H1 (cell line): Measurements from ENCODE around the gene SLC13A3. TPM values are rescaled to one million over a fixed set of nuclear protein-coding genes. Genes with fewer than 3 reads are reported as not detected.

Experiments
- CTCF ChIA-PET: fragments of 300-600 bp; sonication (Branson Sonifier 250); formaldehyde crosslinking; loops from one replicate; lab custom pipeline; 2021; ENCODE audit not compliant: partially characterized antibody; lab: Charles Lee
- POLR2A ChIA-PET: fragments of 300-600 bp; sonication (Branson Sonifier 250); formaldehyde crosslinking; loops from one replicate; lab custom pipeline; 2021; ENCODE audit warnings: inconsistent platforms; ENCODE audit not compliant: partially characterized antibody; lab: Charles Lee
- DNase-seq, 2 experiments: peaks; one replicate each; pipeline versions ENCODE4 v3.0.0 to v3.0.0-alpha.2; 2010 to 2022; ENCODE audit warnings: low spot score in 2 of 2, low read depth in 1 of 2, mixed read lengths in 1 of 2
- FAIRE-seq: peaks from 2 replicates; lab custom pipeline; 2011; peaks lifted over from hg19 to GRCh38; lab: Jason Lieb, UNC
- H2AFZ ChIP-seq: 2 replicates; pipeline ENCODE4 v1.8.1; 2012; ENCODE audit warnings: low read length, inconsistent platforms
- H2AK5ac ChIP-seq: 2 replicates; pipeline ENCODE4 v1.6.1; 2013; ENCODE audit warnings: low read depth, low read length
- H2BK120ac ChIP-seq: replicated peaks from 2 replicates; pipeline ENCODE3; 2013; ENCODE audit warnings: low read depth, low read length, inconsistent platforms
- H2BK12ac ChIP-seq: 2 replicates; pipeline ENCODE4 v1.6.1; 2013; ENCODE audit warnings: low read depth, low read length
- H2BK15ac ChIP-seq: 2 replicates; pipeline ENCODE4 v1.6.1; 2013; ENCODE audit warnings: low read length
- H2BK20ac ChIP-seq: 2 replicates; pipeline ENCODE4 v1.6.1; 2013; ENCODE audit warnings: low read length
- H2BK5ac ChIP-seq: 2 replicates; pipeline ENCODE4 v1.6.1; 2013; ENCODE audit warnings: low read depth, low read length
- H3K14ac ChIP-seq: 2 replicates; pipeline ENCODE4 v1.6.1; 2013; ENCODE audit warnings: inconsistent platforms; ENCODE audit not compliant: insufficient read length
- H3K18ac ChIP-seq: 2 replicates; pipeline ENCODE4 v1.6.1; 2013; ENCODE audit warnings: low read length; ENCODE audit errors: extremely low read depth
- H3K23ac ChIP-seq: 2 replicates; pipeline ENCODE4 v1.6.1; 2013; ENCODE audit warnings: inconsistent platforms; ENCODE audit not compliant: insufficient read length
- H3K23me2 ChIP-seq: 2 replicates; pipeline ENCODE4 v1.6.1; 2013; ENCODE audit warnings: low read depth, low read length
- H3K27ac ChIP-seq: 2 replicates; pipeline ENCODE4 v1.6.1; 2011; ENCODE audit warnings: low read depth, low read length, inconsistent platforms
- H3K27me3 ChIP-seq, 4 experiments: replicated peaks in 1 of 4; 1 replicate in 1 of 4; 2 replicates in 3 of 4; pipeline versions ENCODE4 v1.6.1 to v1.8.1; 2011 to 2013; ENCODE audit warnings: low read length in 3 of 4, mild to moderate bottlenecking in 3 of 4, inconsistent platforms in 2 of 4, mixed read lengths in 2 of 4, moderate library complexity in 1 of 4; ENCODE audit not compliant: control insufficient read depth in 3 of 4, insufficient read depth in 3 of 4; ENCODE audit errors: extremely low read depth in 1 of 4
- H3K36me3 ChIP-seq, 4 experiments: 2 replicates each; pipeline versions ENCODE4 v1.6.1 to v1.8.1; 2011 to 2013; ENCODE audit warnings: mild to moderate bottlenecking in 4 of 4, low read length in 3 of 4, moderate library complexity in 2 of 4, control low read depth in 1 of 4, inconsistent platforms in 1 of 4; ENCODE audit not compliant: insufficient read depth in 4 of 4, control insufficient read depth in 2 of 4
- H3K4ac ChIP-seq: replicated peaks from 2 replicates; pipeline ENCODE3; 2013; ENCODE audit warnings: low read length, low read depth, mixed read lengths, inconsistent platforms; ENCODE audit not compliant: insufficient read length
- H3K4me1 ChIP-seq, 4 experiments: replicated peaks in 1 of 4; 1 replicate in 1 of 4; 2 replicates in 3 of 4; pipeline versions ENCODE4 v1.6.1 to v1.8.1; 2011 to 2013; ENCODE audit warnings: low read length in 3 of 4, inconsistent platforms in 2 of 4, mixed read lengths in 1 of 4; ENCODE audit not compliant: insufficient read depth in 4 of 4, control insufficient read depth in 3 of 4
- H3K4me2 ChIP-seq, 2 experiments: 2 replicates each; pipeline versions ENCODE4 v1.6.1 to v1.8.1; 2011 to 2013; ENCODE audit warnings: low read depth in 2 of 2, low read length in 2 of 2, control low read depth in 1 of 2, inconsistent platforms in 1 of 2, mild to moderate bottlenecking in 1 of 2; ENCODE audit not compliant: insufficient read depth in 1 of 2
- H3K4me3 ChIP-seq, 4 experiments: fragments of 200-600, 300-600 bp in 1 of 4; sonication (generic), shearing (Covaris generic), sonication (Bioruptor Twin) in 1 of 4; 2 replicates each; pipeline versions ENCODE4 v1.5.1 to v1.8.1; 2011 to 2016; ENCODE audit warnings: low read length in 4 of 4, low read depth in 3 of 4, control low read depth in 2 of 4, inconsistent platforms in 2 of 4, mild to moderate bottlenecking in 2 of 4, mixed read lengths in 1 of 4, moderate library complexity in 1 of 4; ENCODE audit not compliant: insufficient read depth in 2 of 4; ENCODE audit errors: extremely low read depth in 1 of 4
- H3K56ac ChIP-seq: replicated peaks from 2 replicates; pipeline ENCODE3; 2013; ENCODE audit warnings: low read depth, mild to moderate bottlenecking, mixed read lengths, low read length, inconsistent platforms; ENCODE audit not compliant: insufficient read length
- H3K79me1 ChIP-seq: 2 replicates; pipeline ENCODE4 v1.6.1; 2013; ENCODE audit warnings: low read depth, low read length, control low read depth
- H3K79me2 ChIP-seq, 2 experiments: 2 replicates each; pipeline versions ENCODE4 v1.6.1 to v1.8.1; 2012 to 2013; ENCODE audit warnings: low read length in 2 of 2, mild to moderate bottlenecking in 2 of 2, inconsistent platforms in 1 of 2; ENCODE audit not compliant: insufficient read depth in 2 of 2, control insufficient read depth in 1 of 2
- H3K9ac ChIP-seq, 4 experiments: replicated peaks in 1 of 4; 1 replicate in 1 of 4; 2 replicates in 3 of 4; pipeline versions ENCODE4 v1.6.1 to v1.8.1; 2011 to 2013; ENCODE audit warnings: low read depth in 3 of 4, low read length in 3 of 4, control low read depth in 2 of 4, mild to moderate bottlenecking in 2 of 4, moderate library complexity in 2 of 4, inconsistent platforms in 1 of 4; ENCODE audit errors: extremely low read depth in 1 of 4
- H3K9me3 ChIP-seq, 2 experiments: 2 replicates each; pipeline versions ENCODE4 v1.6.1 to v1.8.1; 2012 to 2013; ENCODE audit warnings: mild to moderate bottlenecking in 2 of 2, moderate library complexity in 2 of 2, control low read depth in 1 of 2, inconsistent platforms in 1 of 2, low read depth in 1 of 2, low read length in 1 of 2, mixed read lengths in 1 of 2; ENCODE audit not compliant: insufficient read depth in 2 of 2
- H4K20me1 ChIP-seq, 2 experiments: replicated peaks in 1 of 2; 2 replicates each; pipeline versions ENCODE3 to v1.8.1; 2011 to 2013; ENCODE audit warnings: inconsistent platforms in 2 of 2, low read length in 2 of 2, mild to moderate bottlenecking in 1 of 2; ENCODE audit not compliant: insufficient read depth in 2 of 2, control insufficient read depth in 1 of 2
- H4K5ac ChIP-seq: 2 replicates; pipeline ENCODE4 v1.6.1; 2013; ENCODE audit warnings: low read length, low read depth, mixed read lengths, inconsistent platforms; ENCODE audit not compliant: insufficient read length
- H4K8ac ChIP-seq: 2 replicates; pipeline ENCODE4 v1.8.0; 2013; ENCODE audit warnings: mild to moderate bottlenecking, moderate library complexity, low read length, inconsistent platforms; ENCODE audit not compliant: insufficient read depth; ENCODE audit errors: extremely low read depth
- H4K91ac ChIP-seq: replicated peaks from 2 replicates; pipeline ENCODE3; 2013; ENCODE audit warnings: low read length, mixed read lengths, inconsistent platforms; ENCODE audit not compliant: insufficient read length
- CHD1 ChIP-seq: IDR thresholded peaks from 2 replicates; pipeline ENCODE4 v1.6.1; 2012; ENCODE audit warnings: low read depth, low read length, improper control_type of control experiment
- HDAC6 ChIP-seq: IDR thresholded peaks from one replicate; pipeline ENCODE4 v1.7.1; 2012; ENCODE audit warnings: low read depth, mild to moderate bottlenecking, inconsistent platforms, low read length, moderate library complexity
- KDM1A ChIP-seq: fragments of 200-600, 300-600 bp; sonication (generic); IDR thresholded peaks from 2 replicates; pipeline ENCODE4 v1.7.1; 2016; ENCODE audit warnings: mild to moderate bottlenecking, low read length, borderline replicate concordance
- polyA plus RNA-seq, 7 experiments: library from polyadenylated mRNA; depleted of rRNA in 3 of 7; stranded (reverse) in 5 of 7; unstranded in 2 of 7; fragments of >200 nt in 5 of 7; fragments of 200-250 nt in 2 of 7; gene quantifications; 1 replicate in 5 of 7; 2 replicates in 1 of 7; 4 replicates in 1 of 7; pipeline versions ENCODE4 v1.2.1 to v1.2.3, GENCODE V29; 2011 to 2013; ENCODE audit warnings: missing spikeins in 2 of 7, mixed read lengths in 2 of 7
- total RNA-seq: library from RNA; stranded (reverse); fragmentation: NEBNext Ultra II Directional; extraction: Animal tissue kit (Norgen Biotek cat#: 25700); gene quantifications from 2 replicates; pipeline ENCODE4 v1.2.1, GENCODE V29; 2021

The SLC13A3 gene
- total and polyA plus RNA-seq, 2 of the 8 experiments (the other 6 are each of a cell fraction or from before 2014, with no cell fraction given): 9.4 to 12.6 TPM

- H2AFZ ChIP-seq: no peak overlapping the region
- H4K91ac ChIP-seq: no peak overlapping the region
- no peak overlapping the region for H3K14ac ChIP-seq
- H3K27ac ChIP-seq: no peak overlapping the region
- FAIRE-seq (no peak), DNase-seq (no peak)
- H3K4me2 ChIP-seq: no peak overlapping the region
- H3K4ac ChIP-seq: no peak overlapping the region
- H3K4me3 ChIP-seq: no peak overlapping the region
- H4K8ac ChIP-seq: no peak overlapping the region
- no peak overlapping the region for H2BK5ac ChIP-seq
- H3K23me2 ChIP-seq: no peaks in the 10 kb centered on the region; the same call in 1 of the 2 replicates
- no peak overlapping the region for H2BK12ac ChIP-seq
- no peaks in the 10 kb centered on the region for H3K4me1 ChIP-seq
- H2BK20ac ChIP-seq: no peak overlapping the region
- H4K5ac ChIP-seq: no peak overlapping the region
- H3K79me1 ChIP-seq: no peaks in the 10 kb centered on the region
- H3K18ac ChIP-seq: no peak overlapping the region
- no peaks in the 10 kb centered on the region for H3K79me2 ChIP-seq
- TF ChIP-seq KDM1A (no peak), HDAC6 (no peak), CHD1 (no peak)
- TF ChIP-seq, all 59 proteins: peak for 0
- Histone ChIP-seq H3K56ac (no peak overlapping the region), H3K9ac (no peak overlapping the region), H3K36me3 (no peaks in the 10 kb centered on the region), H3K27me3 (no peaks in the 10 kb centered on the region), H3K9me3 (no peaks in the 10 kb centered on the region), H2BK120ac (no peak overlapping the region), H2BK15ac (no peak overlapping the region), H3K23ac (no peak overlapping the region), H2AK5ac (no peak overlapping the region), H4K20me1 (no peaks in the 10 kb centered on the region)
- CTCF ChIA-PET: interaction anchor here (0.6 to 2.3 kb wide), 8 partner anchors 11 to 92 kb away, joined by 3 to 6 read pairs (median 4); no protein-coding TSS in a partner anchor
- POLR2A ChIA-PET: no interaction called here
Measured at GRCh38 chr20:46605181-46605580, 46.1 kb downstream of the SLC13A3 start.
